Measurements from ENCODE around the gene YBX2.
"Not testable (repeated sequence)": the region's sequence is repeated elsewhere in the genome, so short reads cannot be mapped to it uniquely, and the experiment has no call there.

YBX2 gene

GRCh38 chr17:7294614-7295153 is at the start of gene YBX2:
Gene YBX2 (minus strand): TSS chr17:7294639. CDS start chr17:7294500, 139 bp downstream.
- DNase-seq (ENCODE audit: low read depth): no peak
- peak within 1 kb of the TSS; percentile 34 for H3K4me3 ChIP-seq (ENCODE audit: low read depth, low read length)
- TF ChIP-seq CTCF (IDR thresholded peaks at IDR 0.05; ENCODE audit: low read depth, low read length, missing control alignments): no peak

- no peak for DNase-seq (ENCODE audit: low read depth)
- TF ChIP-seq CTCF (IDR thresholded peaks at IDR 0.05; ENCODE audit: low read depth, low read length, missing control alignments): no peak
- no peak overlapping the region for H3K4me3 ChIP-seq (ENCODE audit: low read depth, low read length)
Measured at GRCh38 chr17:7343250-7343649, 48.8 kb upstream of the YBX2 start.

DNA sequence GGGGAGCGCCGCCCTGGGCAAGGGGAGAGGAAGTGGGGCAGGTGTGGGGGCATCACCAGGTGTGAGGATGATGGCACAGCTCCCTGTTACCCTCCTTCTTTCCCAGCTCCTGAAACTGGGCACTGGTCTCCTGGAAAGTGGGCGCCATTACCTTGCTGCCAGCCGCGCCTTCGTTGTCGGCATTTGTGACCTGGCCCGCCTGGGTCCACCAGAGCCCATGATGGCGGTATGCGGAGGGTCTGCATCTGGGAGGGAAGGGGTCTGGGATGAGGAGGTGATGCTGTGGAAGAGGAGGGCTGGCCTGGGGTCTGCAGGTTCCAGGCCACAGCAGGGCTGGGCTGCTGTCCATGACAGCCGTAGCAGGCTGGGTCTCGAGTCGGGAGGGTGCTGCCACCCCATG is 47.4 kb upstream of the YBX2 start:
- DNase-seq (ENCODE audit: low read depth): no peak
- TF ChIP-seq CTCF (IDR thresholded peaks at IDR 0.05; ENCODE audit: low read depth, low read length, missing control alignments): no peak
- H3K4me3 ChIP-seq (ENCODE audit: low read depth, low read length): no peak overlapping the region

DNA sequence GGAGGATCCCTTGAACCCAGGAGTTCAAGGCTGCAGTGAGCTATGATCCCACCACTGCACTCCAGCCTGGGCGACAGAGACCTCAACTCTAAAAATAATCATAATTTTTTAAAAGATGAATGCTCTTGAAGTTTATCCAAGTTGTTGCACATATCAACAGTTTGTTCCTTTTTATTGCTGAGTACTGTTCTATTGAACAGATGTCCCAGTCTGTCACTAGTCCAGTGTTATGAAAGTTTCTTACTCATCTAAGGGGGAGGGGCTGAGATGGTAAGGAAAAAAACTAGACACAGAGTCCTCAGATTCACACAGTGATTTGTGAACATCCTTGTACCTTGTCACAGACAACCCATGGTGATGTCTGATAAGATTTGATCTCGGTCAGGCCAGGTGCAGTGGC is 45.7 kb upstream of the YBX2 start:
- DNase-seq (ENCODE audit: low read depth): no peak
- H3K4me3 ChIP-seq (ENCODE audit: low read depth, low read length): no peak overlapping the region
- TF ChIP-seq CTCF (IDR thresholded peaks at IDR 0.05; ENCODE audit: low read depth, low read length, missing control alignments): no peak

- H3K4me3 ChIP-seq (ENCODE audit: low read depth, low read length): peak overlapping the region; percentile 90
- DNase-seq (ENCODE audit: low read depth): not testable (repeated sequence)
Measured at GRCh38 chr17:7337600-7337999, 43.2 kb upstream of the YBX2 start.

GRCh38 chr17:7336240-7337175 is 42.1 kb upstream of the YBX2 start, which contains the start of gene ACAP1:
Gene ACAP1 (plus strand): TSS chr17:7336529. CDS start chr17:7336735, 206 bp downstream.
- DNase-seq (ENCODE audit: low read depth): peak; percentile 56
- H3K4me3 ChIP-seq (ENCODE audit: low read depth, low read length): peak within 1 kb of the TSS; percentile 90

GRCh38 chr17:7335765-7336164 is 41.3 kb upstream of the YBX2 start:
- H3K4me3 ChIP-seq (ENCODE audit: low read depth, low read length): peak overlapping the region; percentile 90; the same call in 1 of the 2 replicates
- DNase-seq (ENCODE audit: low read depth): not testable (repeated sequence)

More at GRCh38 chr17:7336240-7337175, 42.1 kb upstream of the YBX2 start, which contains the start of gene ACAP1:
- TF ChIP-seq CTCF (IDR thresholded peaks at IDR 0.05; ENCODE audit: low read depth, low read length, missing control alignments): no peak

All from GM12864 (cell line).